GM12891 (cell line): Measurements from ENCODE around the gene ZNF763.

Source experiments
- POLR2A ChIP-seq: IDR thresholded peaks from 2 replicates; pipeline ENCODE4 v1.6.1; 2011; ENCODE audit warnings: low read depth, low read length, control low read depth
- POLR2AphosphoS5 ChIP-seq: IDR thresholded peaks from 2 replicates; pipeline ENCODE4 v1.6.1; 2011; ENCODE audit warnings: low read depth, low read length, control low read depth
- POU2F2 ChIP-seq: IDR thresholded peaks from 2 replicates; pipeline ENCODE4 v1.6.1; 2011; ENCODE audit warnings: low read depth, mild to moderate bottlenecking, control low read depth, low read length, moderate library complexity
- SPI1 ChIP-seq: IDR thresholded peaks from 2 replicates; pipeline ENCODE4 v1.6.1; 2011; ENCODE audit warnings: low read depth, low read length, control low read depth
- TAF1 ChIP-seq: IDR thresholded peaks from 2 replicates; pipeline ENCODE4 v1.6.1; 2011; ENCODE audit warnings: low read depth, low read length, control low read depth

GRCh38 chr19:11971041-11971440 is 6.2 kb downstream of the ZNF763 start:
- TF ChIP-seq POLR2A (no peak), POLR2AphosphoS5 (no peak), SPI1 (no peak), TAF1 (no peak), POU2F2 (no peak)
